Cardiac septum (tissue), 1 donor: ENCODE results near the gene TLN1. TPM values are rescaled to one million over a fixed set of nuclear protein-coding genes. Genes with fewer than 3 reads are reported as not detected.

ENCODE experiments used
- DNase-seq: peaks from one replicate; pipeline ENCODE4 v3.0.0-alpha.2; 2020; ENCODE audit warnings: low spot score
- intact Hi-C: fragments of 100-400 bp; cut with DNase I; formaldehyde crosslinking; loops from one replicate; pipeline ENCODE4 v1.14.0; 2022
- microRNA-seq: library from miRNA; unstranded; fragments of <30 nt; microRNA quantifications from one replicate; pipeline ENCODE4 v1.2.0, GENCODE V29; 2020
- total RNA-seq: library from RNA; stranded (reverse); fragmentation: NEBNext Ultra II Directional; extraction: Animal tissue kit (Norgen Biotek cat#: 25700); gene quantifications from one replicate; pipeline ENCODE4 v1.2.1, GENCODE V29; 2021
- donor health status: DM: no; HTN: no; CAD: no.

Gene TLN1
- total RNA-seq, 1 donor from 2014 or later: 291 TPM

DNA sequence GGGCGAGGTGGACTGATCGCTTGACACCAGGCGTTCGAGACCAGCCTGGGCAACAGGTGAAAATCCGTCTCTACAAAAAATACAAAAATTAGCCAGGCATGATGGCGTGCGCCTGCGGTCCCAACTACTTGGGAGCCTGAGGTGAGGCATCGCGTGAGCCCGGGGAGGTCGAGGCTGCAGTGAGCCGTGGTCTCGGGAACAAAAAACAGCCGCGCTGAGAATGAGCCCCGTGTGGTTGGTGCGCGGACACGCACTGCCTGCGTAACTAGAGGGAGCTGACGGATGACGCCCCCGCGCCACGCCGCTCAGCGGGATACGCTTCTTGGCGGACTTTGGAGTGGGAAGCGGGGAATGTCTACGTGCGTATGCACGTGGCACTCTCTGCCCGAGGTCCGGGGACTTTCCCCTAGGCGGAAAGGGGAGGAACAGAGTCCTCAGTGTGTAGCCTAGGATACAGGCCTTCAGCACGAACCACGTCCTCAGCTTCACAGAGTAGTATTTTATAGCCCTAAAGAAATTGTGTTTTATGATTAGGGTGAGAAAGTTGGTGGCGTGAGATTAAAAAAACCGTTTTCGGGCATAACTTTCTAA, 74.4 kb downstream of the TLN1 start, which contains the start of gene RMRP:
Gene RMRP (minus strand): TSS at position 474 of the 591 bp plus-strand sequence.
- intact Hi-C loops: loop anchor here (1.0 to 5.0 kb wide), 4 partner anchors 33 to 155 kb away; partner anchors contain the start of genes SPAG8 and TESK1

DNA sequence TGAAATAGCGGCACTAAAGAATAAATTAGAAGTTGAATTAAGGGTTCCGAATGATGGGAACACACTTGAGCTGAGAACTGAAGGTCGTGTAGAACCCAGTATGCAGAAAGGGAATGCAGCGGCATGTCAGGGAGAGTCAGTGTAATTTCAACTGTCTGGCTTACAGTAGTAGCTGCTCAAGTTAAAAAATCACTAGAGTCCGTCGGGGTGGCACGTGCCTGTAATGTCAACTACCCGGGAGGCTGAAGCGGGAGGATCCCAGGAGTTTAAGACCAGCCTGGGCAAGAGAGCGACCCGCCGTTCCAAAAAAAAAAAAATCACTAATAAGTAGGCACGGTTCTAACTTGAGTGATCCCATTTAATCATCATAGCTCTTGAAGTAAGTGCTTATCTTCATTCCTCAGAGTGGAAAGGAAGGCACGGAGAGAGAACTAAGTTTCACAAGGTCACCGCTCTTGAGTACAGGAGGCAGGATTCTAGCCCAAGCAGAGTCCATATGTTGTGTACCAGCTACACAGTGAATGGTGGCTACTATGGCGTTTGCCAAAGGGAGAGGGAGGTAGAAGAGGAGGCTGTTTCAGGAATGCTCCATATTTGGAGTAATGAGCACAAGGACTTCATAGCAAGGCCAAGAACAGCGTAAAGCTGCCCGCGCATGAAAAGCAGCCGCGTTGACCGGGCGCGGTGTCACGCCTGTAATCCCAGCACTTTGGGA, 75.0 kb downstream of the TLN1 start:
- intact Hi-C loops: loop anchor here (1.0 to 5.0 kb wide), 2 partner anchors 74 to 155 kb away; partner anchors contain the start of gene SPAG8
- DNase-seq: peak; percentile 44

More for the DNA sequence above, 74.4 kb downstream of the TLN1 start, which contains the start of gene RMRP:
- peak; percentile 96 for DNase-seq

DNA sequence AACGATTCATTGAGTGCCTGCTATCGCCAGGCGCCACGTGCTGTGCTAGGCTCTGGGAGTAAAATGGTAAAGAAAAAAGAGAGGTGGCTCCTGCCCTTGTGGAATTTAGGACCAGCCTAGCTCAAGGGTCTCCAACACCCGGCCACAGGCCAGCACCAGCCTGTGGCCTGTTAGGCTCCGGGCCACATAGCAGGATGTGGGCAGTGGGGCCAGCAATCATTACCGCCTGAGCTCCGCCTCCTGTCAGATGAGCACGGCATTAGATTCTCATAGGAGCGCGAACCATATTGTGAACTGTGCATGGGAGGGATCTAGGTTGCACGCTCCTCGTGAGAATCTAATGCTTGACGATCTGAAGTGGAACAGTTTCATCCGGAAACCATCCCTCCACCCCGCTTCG, 75.6 kb downstream of the TLN1 start:
- intact Hi-C loops: loop anchor here (5.0 kb wide), 1 partner anchor 156 kb away; the partner anchor contains the start of gene SPAG8
- DNase-seq: peak; percentile 73

DNA sequence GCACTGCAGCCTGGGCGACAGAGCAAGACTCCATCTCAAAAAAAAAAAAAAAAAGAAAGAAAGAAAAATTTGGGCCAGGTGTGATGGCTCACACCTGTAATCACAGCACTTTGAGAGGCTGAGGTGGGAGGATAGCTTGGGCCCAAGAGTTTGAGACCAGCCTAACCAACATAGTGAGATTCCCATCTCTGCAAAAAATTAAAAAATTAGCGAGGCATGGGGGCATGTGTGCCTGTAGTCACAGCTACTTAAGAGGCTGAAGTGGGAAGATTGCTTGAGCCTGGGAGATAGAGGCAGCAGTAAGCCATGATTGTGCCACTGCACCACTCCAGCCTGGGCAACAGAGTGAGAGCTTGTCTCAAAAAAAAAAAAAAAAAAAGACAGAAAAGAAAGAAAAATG, 78.4 kb downstream of the TLN1 start:
- intact Hi-C loops: no loop called here
- DNase-seq: no peak

DNA sequence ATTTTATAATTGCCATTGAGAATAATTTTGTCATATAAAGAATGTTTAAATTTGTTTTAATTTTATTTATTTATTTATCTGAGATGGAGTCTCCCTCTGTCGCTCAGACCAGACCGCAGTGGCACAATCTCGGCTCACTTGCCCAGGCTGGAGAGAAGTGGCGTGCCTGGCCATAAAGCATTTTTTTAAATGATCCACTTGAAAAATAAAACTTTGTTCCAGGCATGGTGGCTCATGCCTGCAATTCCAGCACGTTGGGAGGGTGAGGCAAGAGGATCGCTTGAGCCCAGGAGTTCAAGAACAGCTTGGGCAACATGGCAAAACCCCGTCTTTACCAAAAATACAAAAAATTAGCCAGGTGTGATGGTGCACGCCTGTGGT, 79.2 kb downstream of the TLN1 start:
- intact Hi-C loops: no loop called here
- no peak for DNase-seq

DNA sequence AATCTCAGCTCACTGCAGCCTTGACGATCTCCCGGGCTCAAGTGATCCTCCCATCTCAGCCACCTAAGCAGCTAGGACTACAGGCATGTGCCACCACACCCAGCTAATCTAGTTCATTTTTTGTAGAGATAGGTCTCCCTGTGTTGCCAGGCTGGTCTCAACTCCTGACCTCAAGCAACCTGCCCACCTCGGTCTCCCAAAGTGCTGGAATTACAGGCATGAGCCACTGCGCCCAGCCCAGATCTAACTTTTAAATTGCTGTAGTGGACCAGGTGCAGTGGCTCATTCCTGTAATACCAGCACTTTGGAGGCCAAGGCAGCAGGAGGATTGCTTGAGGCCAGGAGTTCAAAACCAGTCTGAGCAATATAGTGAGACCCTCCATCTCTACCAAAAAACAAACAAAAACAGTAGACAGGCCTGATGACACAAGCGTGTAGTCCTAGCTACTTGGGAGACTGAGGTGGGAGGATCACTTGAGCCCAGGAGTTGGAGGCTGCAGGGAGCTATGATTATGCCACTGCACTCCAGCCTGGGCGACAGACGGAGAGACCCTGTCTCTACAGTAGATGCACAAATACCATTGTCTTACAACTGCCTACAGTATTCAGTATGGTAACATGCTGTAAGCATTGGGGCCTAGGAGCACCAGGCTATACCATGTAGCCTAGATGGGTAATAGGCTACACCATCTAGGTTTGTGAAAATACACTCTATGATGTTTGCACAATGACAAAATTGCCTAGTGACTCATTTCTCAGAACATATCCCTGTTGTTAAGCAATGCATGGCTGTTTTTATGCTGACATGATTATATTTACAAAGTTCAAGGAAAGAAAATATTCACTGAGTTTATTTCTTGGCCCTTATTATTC, 79.8 kb downstream of the TLN1 start:
- DNase-seq: peak; percentile 41
- intact Hi-C loops: no loop called here

DNA sequence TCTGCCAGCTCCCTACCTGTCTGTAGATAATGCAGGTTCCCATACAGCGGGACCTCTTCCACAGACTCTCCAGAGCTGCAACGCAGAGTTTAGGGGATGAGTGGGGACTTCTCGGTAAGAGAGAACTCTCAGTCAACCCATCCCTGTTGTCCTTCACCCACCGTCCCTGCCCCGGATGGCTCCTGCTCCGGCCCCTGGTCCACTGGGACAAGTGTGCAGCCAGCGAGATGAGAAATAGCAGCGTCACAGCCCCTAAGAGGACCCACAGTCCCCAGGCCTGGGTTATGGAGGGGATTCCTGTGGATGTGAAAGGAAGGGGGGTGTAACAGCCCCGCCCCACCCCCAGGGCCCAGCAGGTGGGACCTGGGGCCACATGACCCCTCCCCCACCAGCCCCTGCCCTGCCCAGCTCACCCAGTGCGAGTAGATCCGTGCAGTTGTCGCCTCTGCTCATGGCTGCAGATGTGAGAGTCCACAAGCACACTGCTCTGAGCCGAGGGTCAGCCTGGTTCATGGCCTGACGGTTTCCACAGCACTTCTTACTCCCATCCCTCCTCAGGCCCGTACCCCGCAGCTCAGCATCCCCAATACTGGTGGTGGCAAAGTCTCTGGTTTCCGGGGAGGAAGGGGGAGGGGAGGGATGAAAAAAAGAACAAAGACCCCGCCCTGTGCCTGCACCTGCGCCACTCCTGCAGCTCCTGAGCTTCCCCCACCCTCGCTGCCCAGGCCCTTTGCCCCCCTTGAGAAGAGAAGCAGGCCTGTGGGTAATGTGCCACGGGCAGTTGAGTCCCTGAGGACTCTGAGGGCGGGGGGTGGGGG, 81.4 kb downstream of the TLN1 start, which contains the start of gene SIT1:
Gene SIT1 (minus strand): TSS at position 591 of the 818 bp plus-strand sequence. CDS start 78 bp downstream, at position 513.
- intact Hi-C loops: no loop called here
- DNase-seq: no peak

DNA sequence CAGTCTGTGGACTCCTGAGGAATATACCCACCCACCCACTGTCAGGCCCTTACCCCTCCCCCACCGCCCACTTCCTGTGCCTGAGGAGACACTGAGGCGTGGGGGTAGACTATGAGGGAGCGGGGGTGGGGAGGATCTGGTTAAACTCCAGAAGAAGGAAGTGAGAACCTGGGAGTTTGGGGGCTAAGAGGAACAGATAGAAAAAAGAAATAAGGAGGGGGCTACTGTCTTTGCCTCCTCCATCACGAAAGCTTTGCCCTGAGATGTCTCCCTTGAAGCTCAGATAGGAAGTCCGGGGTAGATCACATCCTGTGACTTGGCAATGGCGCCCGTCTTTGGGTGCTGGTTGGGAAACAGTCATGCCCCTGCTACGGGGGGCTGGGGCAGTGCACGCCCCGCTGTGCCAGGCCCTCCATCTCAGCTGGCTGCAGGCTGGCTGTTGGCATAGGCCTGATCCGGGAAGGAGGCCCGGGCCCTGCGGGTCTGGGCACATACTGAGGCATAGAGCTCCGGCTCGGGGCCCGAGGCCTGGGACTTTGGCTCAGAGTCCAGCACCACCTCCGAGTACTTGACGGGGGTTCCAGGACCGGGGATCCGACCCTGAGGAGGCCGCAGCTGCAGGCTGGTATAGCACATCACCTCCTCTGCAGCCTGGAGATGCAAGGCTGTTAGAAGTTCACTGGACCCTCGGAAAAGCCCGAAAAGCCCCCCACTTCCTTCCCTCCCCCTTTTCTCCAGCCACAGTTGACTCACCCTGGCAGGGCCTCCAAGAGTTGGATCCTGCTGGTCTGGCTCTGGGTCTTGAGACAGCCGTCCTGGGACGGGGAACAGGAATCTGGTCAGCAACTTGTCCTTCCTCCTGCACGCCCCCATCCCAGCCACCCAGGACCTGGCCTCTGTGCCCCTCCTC, 82.3 kb downstream of the TLN1 start:
- DNase-seq: no peak
- intact Hi-C loops: loop anchor here (5.0 kb wide), 1 partner anchor 42 kb away; the partner anchor contains the start of gene TESK1

Small RNAs within 50 kb of the gene (microRNA-seq; reads per million reads assigned to microRNA genes)
- gene MIR6852 (not detected), gene MIR6853 (not detected)

Other genes starting within 250 kb of the TLN1 start
- 44.5 TPM for gene RUSC2, start 242.1 kb downstream of the TLN1 start, total RNA-seq
- gene TESK1, start 126.9 kb downstream of the TLN1 start, total RNA-seq: 34.2 TPM
- 0.59 TPM for gene CD72, start 113.8 kb downstream of the TLN1 start, total RNA-seq
- gene SIT1, start 81.3 kb downstream of the TLN1 start, total RNA-seq: not detected
- gene RMRP, start 74.2 kb downstream of the TLN1 start, total RNA-seq: 10,677 TPM
- 47.7 TPM for gene CCDC107, start 73.9 kb downstream of the TLN1 start, total RNA-seq
- gene ARHGEF39, start 67.0 kb downstream of the TLN1 start, total RNA-seq: 0.48 TPM
- gene CA9, start 58.3 kb downstream of the TLN1 start, total RNA-seq: 0.48 TPM
- 690 TPM for gene TPM2, start 42.3 kb downstream of the TLN1 start, total RNA-seq
- 25.0 TPM for gene CREB3, start 471 bp upstream of the TLN1 start, total RNA-seq
- 98.6 TPM for gene GBA2, start 17.0 kb upstream of the TLN1 start, total RNA-seq
- gene RGP1, start 17.1 kb upstream of the TLN1 start, total RNA-seq: 40.0 TPM
- not detected for gene MSMP, start 22.1 kb upstream of the TLN1 start, total RNA-seq
- gene NPR2, start 59.4 kb upstream of the TLN1 start, total RNA-seq: 20.4 TPM
- gene SPAG8, start 80.1 kb upstream of the TLN1 start, total RNA-seq: 3.5 TPM
- 57.6 TPM for gene HINT2, start 82.8 kb upstream of the TLN1 start, total RNA-seq
- gene FAM221B, start 96.5 kb upstream of the TLN1 start, total RNA-seq: not detected
- gene TMEM8B, start 97.0 kb upstream of the TLN1 start, total RNA-seq: 22.0 TPM
- not detected for gene OR13J1, start 138.2 kb upstream of the TLN1 start, total RNA-seq
- gene HRCT1, start 174.0 kb upstream of the TLN1 start, total RNA-seq: 1.5 TPM
- 4.0 TPM for gene SPAAR, start 177.3 kb upstream of the TLN1 start, total RNA-seq
- not detected for gene OR2S2, start 226.0 kb upstream of the TLN1 start, total RNA-seq